Esophagus muscularis mucosa (tissue), 3 donors: ENCODE results near the gene LFNG.

Source experiments
- POLR2A ChIP-seq: fragments of 450-650 bp; IDR thresholded peaks from one replicate; pipeline ENCODE4 v1.6.1; 2017; ENCODE audit warnings: antibody characterized with exemption, moderate library complexity, mild to moderate bottlenecking, low read depth
- TF ChIP-seq, protein P1 (sequence below), 3 experiments: fragments of 200-600 bp in 2 of 3; fragments of 450-650 bp in 1 of 3; sonication (generic) in 2 of 3; IDR thresholded peaks; one replicate each; pipeline ENCODE4 v1.5.1; 2017 to 2019; ENCODE audit warnings: antibody characterized with exemption in 3 of 3, mild to moderate bottlenecking in 2 of 3, moderate library complexity in 1 of 3

GRCh38 chr7:2542916-2543871 lies 23.6 kb downstream of the LFNG start:
- TF ChIP-seq, protein P1, sequence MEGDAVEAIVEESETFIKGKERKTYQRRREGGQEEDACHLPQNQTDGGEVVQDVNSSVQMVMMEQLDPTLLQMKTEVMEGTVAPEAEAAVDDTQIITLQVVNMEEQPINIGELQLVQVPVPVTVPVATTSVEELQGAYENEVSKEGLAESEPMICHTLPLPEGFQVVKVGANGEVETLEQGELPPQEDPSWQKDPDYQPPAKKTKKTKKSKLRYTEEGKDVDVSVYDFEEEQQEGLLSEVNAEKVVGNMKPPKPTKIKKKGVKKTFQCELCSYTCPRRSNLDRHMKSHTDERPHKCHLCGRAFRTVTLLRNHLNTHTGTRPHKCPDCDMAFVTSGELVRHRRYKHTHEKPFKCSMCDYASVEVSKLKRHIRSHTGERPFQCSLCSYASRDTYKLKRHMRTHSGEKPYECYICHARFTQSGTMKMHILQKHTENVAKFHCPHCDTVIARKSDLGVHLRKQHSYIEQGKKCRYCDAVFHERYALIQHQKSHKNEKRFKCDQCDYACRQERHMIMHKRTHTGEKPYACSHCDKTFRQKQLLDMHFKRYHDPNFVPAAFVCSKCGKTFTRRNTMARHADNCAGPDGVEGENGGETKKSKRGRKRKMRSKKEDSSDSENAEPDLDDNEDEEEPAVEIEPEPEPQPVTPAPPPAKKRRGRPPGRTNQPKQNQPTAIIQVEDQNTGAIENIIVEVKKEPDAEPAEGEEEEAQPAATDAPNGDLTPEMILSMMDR (IDR thresholded peaks at IDR 0.05): no peak
- TF ChIP-seq POLR2A: no peak
